ENCODE results near the gene CLCN1.

The CLCN1 gene

DNA sequence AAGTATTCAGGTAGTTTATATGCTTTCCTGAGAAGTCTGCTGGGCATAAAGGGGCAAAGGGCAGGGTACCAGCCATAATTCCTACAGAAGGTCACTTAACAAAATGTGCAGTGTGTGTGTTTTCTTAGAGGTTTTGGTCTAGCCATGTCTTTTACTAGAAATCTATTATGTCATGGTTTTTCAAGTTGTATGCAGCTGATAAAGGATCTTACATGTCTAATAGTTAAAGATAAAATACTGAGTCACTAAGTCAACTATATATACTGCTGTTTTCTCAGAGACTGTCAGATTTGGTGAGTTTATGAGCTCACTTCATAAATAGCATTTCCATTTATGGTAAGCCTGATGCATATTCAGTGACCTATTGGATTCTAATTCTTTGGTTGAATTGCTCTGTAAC lies 20.0 kb upstream of the CLCN1 start:
- no peak for DNase-seq

DNA sequence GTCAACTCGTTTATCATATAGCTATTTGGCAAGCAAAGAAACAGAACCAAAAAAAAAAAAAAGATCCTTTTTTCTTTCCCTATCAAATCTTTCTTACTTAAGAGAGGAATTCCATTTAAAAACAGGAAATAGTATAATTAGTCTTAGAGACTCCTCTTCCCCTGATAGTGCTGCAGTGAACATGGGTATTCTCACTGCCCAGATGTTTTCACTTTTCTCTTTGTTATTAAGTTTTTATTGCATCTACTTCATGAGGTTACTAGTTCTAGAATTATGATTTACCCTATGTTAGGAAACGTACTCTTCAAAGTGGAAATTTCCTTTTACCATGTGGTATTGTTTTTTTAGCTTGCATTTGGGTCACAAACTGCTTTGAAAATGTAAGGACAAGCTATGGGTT lies 19.2 kb upstream of the CLCN1 start:
- DNase-seq = no peak

DNA sequence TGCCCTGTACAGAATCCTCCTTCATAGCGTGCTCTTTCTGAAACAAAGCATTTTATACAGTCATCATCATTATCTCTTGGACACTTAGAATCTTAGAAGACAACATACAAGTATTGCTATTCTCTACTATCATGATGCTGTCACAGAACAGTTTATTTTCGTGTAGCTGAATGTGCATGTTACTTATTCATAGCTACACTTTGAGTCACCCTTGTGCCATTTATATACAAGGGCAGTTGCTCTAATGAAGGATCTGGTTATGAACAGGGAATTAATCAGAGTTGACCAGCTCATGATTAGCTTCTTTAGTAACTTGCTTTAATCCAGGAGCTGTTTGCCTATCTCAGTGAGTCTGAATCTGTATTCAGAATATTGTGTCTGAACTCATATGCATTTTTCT lies 16.6 kb upstream of the CLCN1 start:
- no peak for DNase-seq

DNA sequence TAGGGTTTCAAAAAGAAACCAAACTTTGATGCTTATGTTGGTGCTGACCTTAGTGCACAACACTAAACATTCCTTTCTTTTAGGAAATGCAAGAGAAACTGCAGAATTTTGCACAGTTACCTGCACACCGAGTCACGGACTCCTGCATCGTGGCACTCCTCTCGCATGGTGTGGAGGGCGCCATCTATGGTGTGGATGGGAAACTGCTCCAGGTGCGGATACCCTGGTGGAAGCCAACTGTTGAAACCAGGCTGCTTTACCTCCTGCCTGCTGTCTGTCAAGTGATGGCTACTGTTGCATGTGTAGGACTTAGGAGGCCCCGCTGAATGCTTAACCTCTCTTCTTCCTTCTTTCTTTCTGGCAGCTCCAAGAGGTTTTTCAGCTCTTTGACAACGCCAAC lies 16.1 kb upstream of the CLCN1 start:
- peak; percentile 77 for DNase-seq

DNA sequence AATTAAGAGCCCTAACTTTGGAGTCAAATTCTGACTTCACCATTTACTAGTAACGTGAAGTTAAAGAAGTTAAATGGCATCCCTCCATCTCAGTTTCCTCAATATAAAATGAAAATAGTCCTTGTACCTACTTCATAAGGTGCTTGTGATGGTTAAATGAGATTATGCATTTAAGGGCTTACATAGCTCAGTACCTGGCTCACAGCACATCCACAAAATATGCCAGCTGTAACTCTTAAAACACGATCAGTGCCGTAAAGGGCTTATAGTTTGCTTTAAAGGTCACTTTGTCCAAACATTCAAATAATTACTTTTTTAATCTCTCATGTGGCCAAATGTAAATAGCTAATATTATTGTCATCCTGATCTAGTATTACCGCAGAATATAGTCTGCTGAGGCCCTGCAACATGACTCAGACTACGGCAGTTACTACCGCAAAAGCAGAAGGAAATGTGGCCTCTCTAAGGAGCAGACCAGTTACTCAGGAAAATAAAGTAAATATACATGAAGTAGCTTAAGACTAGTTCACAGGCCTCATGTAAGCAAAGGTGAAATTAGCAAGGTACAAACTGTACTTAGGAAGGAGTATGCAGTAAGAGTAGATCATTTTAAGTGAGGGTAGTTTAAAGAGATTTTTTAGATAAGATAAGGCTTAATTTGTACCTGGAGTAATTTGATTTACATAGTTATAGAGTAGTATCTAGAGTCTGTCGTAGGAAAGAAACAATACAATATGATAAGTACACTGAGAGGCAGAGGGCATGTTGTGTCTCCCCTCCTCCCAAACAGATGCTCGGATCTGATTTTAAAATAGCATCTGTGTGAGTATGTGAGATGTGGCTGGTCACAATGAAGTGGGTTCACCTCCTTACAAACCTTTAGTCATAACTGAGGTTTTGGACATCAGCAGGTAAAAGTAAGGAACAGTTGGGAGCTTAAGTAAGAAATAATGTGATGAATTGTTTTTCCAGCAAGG lies 14.7 kb upstream of the CLCN1 start:
- no peak for DNase-seq

DNA sequence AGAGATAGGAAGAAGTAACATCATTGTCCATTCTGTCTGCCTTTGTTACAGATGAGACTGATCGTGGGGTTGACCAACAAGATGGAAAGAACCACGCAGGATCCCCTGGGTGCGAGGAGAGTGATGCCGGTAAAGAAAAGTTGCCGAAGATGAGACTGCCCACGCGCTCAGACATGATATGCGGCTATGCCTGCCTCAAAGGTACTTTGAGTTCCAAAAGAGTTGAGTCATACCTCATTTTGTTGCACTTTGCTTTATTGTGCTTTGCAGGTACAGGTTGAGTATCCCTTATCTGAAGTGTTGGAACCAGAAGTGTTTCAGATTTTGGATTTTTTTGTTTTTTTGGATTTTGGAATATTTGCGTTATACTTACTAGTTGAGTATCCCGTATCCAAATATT lies 12.2 kb upstream of the CLCN1 start:
- no peak for DNase-seq

DNA sequence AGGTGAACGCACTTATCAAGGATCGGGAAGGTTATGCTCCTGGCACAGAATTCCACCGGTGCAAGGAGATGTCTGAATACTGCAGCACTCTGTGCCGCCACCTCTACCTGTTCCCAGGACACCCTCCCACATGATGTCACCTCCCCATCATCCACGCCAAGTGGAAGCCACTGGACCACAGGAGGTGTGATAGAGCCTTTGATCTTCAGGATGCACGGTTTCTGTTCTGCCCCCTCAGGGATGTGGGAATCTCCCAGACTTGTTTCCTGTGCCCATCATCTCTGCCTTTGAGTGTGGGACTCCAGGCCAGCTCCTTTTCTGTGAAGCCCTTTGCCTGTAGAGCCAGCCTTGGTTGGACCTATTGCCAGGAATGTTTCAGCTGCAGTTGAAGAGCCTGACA lies 11.0 kb upstream of the CLCN1 start:
- no peak for DNase-seq

DNA sequence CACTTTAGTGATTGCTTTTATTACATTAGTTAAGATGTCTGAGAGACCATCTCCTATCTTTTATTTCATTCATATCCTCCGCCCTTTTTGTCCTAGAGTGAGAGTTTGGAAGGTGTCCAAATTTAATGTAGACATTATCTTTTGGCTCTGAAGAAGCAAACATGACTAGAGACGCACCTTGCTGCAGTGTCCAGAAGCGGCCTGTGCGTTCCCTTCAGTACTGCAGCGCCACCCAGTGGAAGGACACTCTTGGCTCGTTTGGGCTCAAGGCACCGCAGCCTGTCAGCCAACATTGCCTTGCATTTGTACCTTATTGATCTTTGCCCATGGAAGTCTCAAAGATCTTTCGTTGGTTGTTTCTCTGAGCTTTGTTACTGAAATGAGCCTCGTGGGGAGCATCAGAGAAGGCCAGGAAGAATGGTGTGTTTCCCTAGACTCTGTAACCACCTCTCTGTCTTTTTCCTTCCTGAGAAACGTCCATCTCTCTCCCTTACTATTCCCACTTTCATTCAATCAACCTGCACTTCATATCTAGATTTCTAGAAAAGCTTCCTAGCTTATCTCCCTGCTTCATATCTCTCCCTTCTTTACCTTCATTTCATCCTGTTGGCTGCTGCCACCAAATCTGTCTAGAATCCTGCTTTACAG lies 10.4 kb upstream of the CLCN1 start:
- DNase-seq = peak; percentile 91

DNA sequence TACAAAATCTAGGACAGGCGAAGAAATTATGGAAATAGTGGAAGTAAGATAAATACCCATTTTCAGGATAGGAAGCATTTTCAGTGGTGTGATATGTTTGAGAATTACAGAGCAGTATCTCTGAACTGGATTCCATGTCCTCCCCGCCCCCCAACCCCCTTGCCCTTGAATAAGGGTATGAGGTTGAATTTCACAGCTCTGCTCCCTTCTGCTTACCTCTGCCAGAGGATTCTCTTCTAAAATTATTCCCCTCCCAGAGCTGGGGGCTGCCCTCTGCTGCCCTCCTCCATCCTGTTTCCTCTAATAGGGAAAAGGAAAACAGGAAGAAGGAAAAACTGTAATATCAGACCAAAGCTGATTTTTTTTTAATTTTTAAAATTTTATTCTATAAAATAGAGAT lies 7.3 kb upstream of the CLCN1 start:
- DNase-seq = no peak

DNA sequence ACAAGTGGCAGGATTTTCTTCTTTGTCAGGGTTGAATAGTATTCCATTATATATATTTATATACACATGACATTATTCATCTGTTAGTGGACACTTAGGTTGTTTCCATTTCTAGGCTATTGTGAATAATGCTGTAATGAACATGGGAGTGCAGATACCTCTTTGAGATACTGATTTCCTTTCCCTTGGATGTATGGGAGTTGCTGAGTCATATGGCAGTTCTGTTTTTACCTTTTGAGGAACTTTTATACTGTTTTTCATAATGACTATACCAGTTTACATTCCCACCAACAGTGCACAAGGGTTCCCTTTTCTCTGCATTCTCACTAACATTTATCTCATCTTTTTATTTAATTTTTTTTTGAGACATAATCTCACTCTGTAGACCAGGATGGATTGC lies 1.8 kb upstream of the CLCN1 start:
- no peak for DNase-seq

DNA sequence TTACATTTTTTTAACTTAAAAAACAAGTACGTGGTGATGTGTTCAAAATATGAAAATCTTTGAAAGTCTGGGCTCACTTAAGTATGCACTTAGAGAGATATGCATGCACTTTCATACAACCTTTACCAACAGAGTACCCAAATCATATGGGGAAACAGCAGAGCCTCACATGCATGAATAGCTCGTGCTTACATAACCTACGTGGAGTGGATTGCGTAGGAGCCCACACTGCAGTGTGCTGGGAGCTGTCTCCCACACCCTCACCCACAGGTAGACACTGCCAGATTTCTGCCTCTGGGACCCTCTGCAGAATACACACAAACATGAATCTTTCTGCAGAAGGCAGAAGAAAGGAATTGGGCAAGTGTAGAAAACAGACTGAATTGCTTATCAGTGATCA lies 581 bp downstream of the CLCN1 start:
- DNase-seq = no peak

DNA sequence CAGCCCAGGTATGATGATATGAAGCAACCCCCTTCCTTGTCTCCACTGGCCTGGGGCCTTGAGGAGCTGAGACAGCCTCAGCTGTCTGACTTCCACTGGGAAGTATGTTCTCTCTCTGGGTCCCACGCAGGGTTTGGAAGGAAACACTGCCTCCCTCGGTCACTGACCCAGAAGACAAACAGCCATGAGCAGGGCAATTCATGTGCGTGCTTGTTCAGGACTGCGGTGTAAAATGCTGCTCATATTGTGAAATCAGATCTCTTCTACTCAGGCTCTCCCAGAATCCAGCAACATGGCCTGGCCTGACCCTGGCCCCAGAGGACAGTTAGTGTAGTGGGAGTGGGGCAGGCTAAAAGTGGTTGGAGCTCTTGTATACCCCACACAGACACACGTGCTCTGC lies 2.8 kb downstream of the CLCN1 start:
- DNase-seq = no peak

DNA sequence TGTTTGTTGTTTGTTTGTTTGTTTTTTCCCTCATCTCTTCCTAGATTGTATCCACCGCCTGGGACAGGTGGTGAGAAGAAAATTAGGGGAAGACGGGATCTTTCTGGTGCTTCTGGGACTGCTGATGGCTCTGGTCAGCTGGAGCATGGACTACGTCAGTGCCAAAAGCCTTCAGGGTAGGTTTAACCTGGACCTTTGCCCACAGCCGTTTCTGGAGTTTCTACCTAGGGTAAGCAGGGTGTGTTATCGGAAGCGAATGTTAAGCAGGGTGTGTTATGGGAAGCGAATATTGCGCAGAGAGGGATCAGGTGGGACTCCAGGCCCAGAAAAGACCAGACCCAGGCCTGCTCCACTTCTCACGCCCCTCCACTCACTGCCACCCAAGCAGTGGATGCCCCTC lies 4.7 kb downstream of the CLCN1 start:
- no peak for DNase-seq

DNA sequence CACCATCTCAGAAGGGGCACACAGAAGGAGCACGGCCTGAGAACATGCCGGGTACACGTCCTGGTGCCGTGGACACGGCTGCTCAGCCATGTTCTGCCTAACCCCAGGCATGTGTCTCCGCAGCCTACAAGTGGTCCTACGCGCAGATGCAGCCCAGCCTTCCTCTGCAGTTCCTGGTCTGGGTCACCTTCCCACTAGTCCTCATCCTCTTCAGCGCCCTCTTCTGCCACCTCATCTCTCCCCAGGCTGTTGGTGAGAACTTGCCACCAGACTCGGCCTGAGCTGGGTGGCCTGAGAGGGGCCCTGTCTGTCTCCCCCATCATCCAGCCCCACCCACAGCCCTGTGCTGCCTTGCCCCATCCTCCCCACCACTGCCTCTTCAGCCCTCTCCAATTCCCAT lies 5.3 kb downstream of the CLCN1 start:
- no peak for DNase-seq

DNA sequence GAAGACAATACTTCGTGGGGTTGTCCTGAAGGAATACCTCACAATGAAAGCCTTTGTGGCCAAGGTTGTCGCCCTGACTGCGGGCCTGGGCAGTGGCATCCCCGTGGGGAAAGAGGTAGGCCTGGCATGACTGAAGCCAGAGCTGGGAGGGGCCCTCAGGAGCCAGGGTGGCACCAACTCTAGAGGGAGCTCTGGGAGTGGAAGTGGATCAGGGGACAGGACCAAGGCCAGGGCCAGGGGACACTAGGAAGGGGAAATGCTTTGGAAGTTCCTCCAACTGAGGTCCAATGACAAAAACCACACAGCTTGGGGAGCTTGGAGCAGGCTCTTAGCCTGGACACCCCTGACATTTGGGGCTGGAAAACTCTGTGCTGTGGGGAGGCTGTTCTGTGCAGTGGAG lies 5.8 kb downstream of the CLCN1 start:
- DNase-seq = peak; percentile 49

DNA sequence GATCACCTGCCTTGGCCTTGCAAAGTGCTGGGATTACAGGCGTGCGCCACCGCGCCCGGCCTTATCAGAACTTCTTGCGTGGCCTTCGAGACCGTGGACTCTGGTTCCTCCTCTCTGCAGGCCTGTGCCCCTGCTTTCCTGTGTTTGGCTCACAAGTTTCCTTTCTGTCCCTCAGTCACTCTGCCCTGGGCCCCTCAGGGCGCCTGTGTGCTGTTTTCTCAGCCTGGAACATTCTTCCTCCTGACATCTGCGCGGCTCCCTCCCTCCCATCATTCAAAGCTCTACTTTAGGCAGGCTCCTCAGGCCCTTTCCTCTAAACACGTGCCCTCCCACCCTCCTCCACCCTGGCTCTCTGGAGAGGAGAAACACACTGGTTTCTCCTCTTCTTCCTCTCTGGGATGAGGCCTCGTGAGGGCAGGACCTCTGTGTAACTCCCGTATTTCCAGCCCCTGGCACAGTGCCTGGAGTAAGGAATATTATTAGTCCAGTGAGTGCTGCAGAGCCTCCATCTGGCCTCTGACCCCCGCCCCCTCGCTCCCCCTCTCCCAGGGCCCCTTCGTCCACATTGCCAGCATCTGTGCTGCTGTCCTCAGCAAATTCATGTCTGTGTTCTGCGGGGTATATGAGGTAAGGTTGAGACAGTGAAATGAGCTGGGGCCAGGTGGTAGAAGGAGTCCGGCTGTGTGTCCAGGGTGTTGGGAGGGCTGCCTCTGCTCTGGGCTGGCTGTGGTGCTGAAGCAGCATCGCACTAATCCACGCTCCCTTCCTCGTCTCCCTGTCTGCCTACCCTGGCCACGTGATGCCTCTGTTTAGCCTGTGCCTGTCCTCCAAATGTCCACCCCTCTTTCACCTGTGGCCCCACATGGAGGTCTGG lies 7.1 kb downstream of the CLCN1 start:
- no peak for DNase-seq

DNA sequence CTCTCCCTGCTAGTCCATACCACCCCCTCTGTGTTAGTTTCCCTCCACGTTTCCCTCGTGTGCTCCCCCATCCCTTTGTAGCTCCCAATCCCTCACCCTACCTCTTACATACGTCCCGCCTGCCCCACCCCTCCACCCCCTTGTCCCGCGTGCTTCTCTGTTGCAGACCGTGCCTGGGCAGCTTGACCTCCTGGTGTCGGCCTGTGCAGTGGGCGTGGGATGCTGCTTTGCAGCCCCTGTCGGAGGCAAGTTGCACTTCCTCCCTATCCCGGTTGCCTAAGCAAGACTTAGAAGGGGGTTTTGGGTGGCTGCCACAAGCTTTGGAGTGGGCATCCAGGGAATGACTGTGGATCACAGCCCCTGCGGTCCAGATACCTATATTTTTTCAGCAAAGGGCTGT lies 7.7 kb downstream of the CLCN1 start:
- no peak for DNase-seq

DNA sequence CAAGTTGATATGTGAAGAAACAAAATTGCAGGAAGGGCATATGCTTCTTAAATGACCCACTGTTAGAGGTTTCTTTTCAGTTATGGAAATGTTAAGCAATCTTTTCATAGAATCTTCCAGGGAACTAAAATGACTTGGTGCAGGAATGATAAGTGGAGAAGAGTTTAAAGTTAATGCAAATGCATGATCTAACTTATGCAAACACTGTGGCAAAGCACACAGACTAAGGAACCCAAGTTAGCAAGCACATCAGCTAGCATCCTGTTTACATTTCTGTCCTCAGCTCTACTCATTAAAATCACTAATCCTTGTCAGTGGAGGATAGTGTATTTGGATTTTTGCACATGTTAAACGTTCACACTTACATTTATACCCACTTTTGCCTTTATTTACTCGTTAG lies 9.3 kb downstream of the CLCN1 start:
- DNase-seq = peak; percentile 38

DNA sequence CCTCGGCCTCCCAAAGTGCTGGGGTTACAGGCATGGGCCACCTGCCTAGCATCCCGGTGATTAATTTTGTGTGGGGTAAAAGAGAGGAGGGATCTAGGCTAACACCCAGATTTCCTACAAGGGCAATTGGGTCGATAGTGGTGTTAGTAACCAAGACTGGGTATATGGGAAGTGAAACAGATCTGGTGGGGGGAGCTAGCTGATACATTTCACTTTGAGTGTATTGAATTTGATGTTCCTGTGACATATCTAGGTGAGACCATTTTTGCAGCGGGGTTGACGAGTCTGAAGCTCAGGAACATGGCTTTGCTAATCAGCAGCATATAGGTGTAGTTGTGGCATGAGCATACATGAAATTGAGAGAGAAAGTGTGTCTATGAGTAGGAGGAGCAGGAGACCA lies 12.0 kb downstream of the CLCN1 start:
- no peak for DNase-seq

DNA sequence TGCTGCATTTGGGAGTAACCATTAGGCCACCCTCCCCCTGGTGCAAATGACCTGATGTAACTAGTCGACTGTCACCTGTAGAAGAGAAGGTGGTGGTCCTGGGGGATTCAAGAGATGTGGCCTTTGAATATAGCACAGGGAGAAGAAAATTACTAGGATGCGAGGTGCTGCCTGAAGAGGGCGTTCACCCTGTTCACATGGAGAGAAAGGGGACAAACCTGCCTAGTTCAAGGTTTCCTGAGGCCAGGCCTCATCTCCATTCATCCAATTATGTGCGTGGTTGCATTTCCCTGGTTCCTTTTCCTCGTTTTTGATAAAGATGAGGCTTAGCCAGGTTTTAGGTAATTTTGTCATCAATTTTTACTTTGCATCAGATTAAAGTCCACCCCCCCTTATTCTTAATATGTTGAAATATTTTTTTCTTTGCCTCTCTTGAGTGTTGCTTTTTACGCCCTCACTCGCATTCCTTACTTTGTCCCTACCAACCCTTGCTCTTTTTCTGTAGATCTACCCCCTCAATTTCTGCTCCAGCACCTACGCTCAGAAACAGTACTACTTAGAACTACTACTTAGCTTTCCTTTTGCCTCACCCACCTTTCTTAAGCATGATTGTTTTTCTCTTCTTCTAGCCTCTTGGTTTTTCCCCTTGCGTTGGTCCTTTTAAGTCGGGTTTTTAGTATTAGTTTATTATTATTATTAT lies 13.7 kb downstream of the CLCN1 start:
- no peak for DNase-seq

DNA sequence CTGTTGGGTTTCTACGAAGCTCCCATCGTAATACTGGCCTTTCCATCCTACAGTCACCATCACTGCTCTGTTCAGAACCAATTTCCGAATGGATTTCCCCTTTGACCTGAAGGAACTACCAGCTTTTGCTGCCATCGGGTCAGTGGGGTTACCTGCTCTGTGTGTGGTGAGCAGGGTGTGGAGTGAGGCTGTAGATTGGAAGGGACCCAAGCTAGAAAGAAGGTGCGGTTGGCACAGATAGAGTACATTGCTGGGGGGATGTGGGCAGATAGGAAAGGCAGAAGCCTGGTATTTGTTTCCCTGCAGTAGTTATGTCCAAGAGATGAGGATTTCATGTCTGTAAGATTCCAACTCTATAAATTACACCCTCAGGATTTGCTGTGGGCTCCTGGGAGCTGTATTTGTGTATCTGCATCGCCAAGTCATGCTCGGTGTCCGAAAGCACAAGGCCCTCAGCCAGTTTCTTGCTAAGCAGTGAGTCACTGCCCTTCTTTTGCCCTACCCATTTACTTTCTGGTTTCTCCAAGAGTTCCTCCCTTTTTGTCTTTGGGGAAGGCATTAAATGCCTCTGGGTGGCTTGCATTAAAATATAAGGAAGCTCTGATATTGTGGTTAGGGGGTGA lies 15.4 kb downstream of the CLCN1 start:
- no peak for DNase-seq

DNA sequence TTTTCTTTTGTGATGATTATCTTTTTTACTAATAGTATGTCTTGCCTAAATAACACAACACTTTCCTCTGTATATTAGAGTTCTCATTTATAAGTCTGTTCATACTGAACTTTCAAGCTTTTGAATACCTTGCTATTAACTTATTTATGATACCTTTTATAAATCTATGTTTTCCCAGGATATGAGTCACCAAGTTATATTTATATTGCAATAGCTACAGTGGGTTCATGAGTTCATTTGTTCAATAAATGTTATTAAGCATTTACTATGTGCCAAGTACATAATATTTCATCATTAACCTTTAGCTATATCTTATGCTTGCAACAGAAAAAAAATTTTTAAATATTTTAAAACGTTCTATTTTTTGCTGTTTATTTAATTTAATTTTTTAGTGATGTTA lies 18.3 kb downstream of the CLCN1 start:
- no peak for DNase-seq
